Neuronal stem cell (in vitro differentiated cells): ENCODE results near the gene ARHGAP42.

Experiments
- DNase-seq: peaks from one replicate; pipeline ENCODE4 v3.0.0-alpha.2; 2013; ENCODE audit warnings: low spot score
- H2AFZ ChIP-seq: one replicate; pipeline ENCODE4 v1.6.1; 2013; ENCODE audit warnings: mild to moderate bottlenecking, low read length, inconsistent platforms
- H2AK5ac ChIP-seq: 2 replicates; pipeline ENCODE4 v1.6.1; 2013; ENCODE audit warnings: low read depth, mild to moderate bottlenecking, inconsistent platforms, low read length, moderate library complexity, mixed read lengths
- H2BK120ac ChIP-seq: 2 replicates; pipeline ENCODE4 v1.6.1; 2013; ENCODE audit warnings: low read depth, mild to moderate bottlenecking, inconsistent platforms, low read length, moderate library complexity, mixed read lengths
- H2BK12ac ChIP-seq: one replicate; pipeline ENCODE4 v1.6.1; 2013; ENCODE audit warnings: low read length, inconsistent platforms
- H2BK15ac ChIP-seq: 2 replicates; pipeline ENCODE4 v1.6.1; 2013; ENCODE audit warnings: mild to moderate bottlenecking, low read length, inconsistent platforms, mixed read lengths
- H2BK5ac ChIP-seq: one replicate; pipeline ENCODE4 v1.6.1; 2013; ENCODE audit warnings: inconsistent platforms, mild to moderate bottlenecking, low read length, moderate library complexity
- H3K14ac ChIP-seq: one replicate; pipeline ENCODE4 v1.6.1; 2013; ENCODE audit warnings: low read length, inconsistent platforms
- H3K18ac ChIP-seq: 2 replicates; pipeline ENCODE4 v1.6.1; 2013; ENCODE audit warnings: low read length, inconsistent platforms
- H3K23ac ChIP-seq: 2 replicates; pipeline ENCODE4 v1.6.1; 2013; ENCODE audit warnings: low read depth, mild to moderate bottlenecking, mixed read lengths, low read length, inconsistent platforms; ENCODE audit not compliant: poor library complexity
- H3K27ac ChIP-seq: replicated peaks from 3 replicates; pipeline ENCODE4 v1.5.1; 2013; ENCODE audit warnings: low read length, inconsistent platforms
- H3K27me3 ChIP-seq, 3 experiments: 2 replicates each; pipeline ENCODE4 v1.6.1; 2013; ENCODE audit warnings: low read length in 3 of 3, mild to moderate bottlenecking in 2 of 3, inconsistent platforms in 1 of 3, low read depth in 1 of 3, mixed read lengths in 1 of 3, moderate library complexity in 1 of 3; ENCODE audit not compliant: control insufficient read depth in 3 of 3, insufficient read depth in 3 of 3
- H3K36me3 ChIP-seq, 2 donors: replicated peaks in 1 of 2; 2 replicates each; pipeline ENCODE4 v1.6.1; 2013; ENCODE audit warnings: low read length in 2 of 2; ENCODE audit not compliant: control insufficient read depth in 2 of 2, insufficient read depth in 2 of 2
- H3K4ac ChIP-seq: 2 replicates; pipeline ENCODE4 v1.6.1; 2013; ENCODE audit warnings: inconsistent platforms, mild to moderate bottlenecking, low read length, moderate library complexity
- H3K4me1 ChIP-seq, 2 donors: 1 replicate in 1 of 2; 2 replicates in 1 of 2; pipeline ENCODE4 v1.6.1; 2013; ENCODE audit warnings: low read length in 2 of 2, low read depth in 1 of 2; ENCODE audit not compliant: control insufficient read depth in 2 of 2, insufficient read depth in 1 of 2
- H3K4me2 ChIP-seq: one replicate; pipeline ENCODE4 v1.6.1; 2013; ENCODE audit warnings: mild to moderate bottlenecking, low read length, inconsistent platforms; ENCODE audit not compliant: insufficient read depth, poor library complexity, severe bottlenecking
- H3K4me3 ChIP-seq, 2 donors: 2 replicates each; pipeline ENCODE4 v1.5.1; 2013; ENCODE audit warnings: low read length in 2 of 2, mild to moderate bottlenecking in 2 of 2, inconsistent platforms in 1 of 2, moderate library complexity in 1 of 2
- H3K79me1 ChIP-seq: one replicate; pipeline ENCODE4 v1.6.1; 2013; ENCODE audit warnings: low read depth, mild to moderate bottlenecking, inconsistent platforms, low read length, moderate library complexity
- H3K9ac ChIP-seq: one replicate; pipeline ENCODE4 v1.6.1; 2013; ENCODE audit warnings: mild to moderate bottlenecking, low read depth, low read length, inconsistent platforms; ENCODE audit not compliant: poor library complexity
- H3K9me3 ChIP-seq, 2 donors: replicated peaks in 1 of 2; 2 replicates each; pipeline versions ENCODE3 to v1.6.1; 2013; ENCODE audit warnings: low read length in 2 of 2, mild to moderate bottlenecking in 2 of 2, inconsistent platforms in 1 of 2, low read depth in 1 of 2, mixed read lengths in 1 of 2, moderate library complexity in 1 of 2; ENCODE audit not compliant: control insufficient read depth in 2 of 2, insufficient read depth in 1 of 2
- H4K8ac ChIP-seq: one replicate; pipeline ENCODE4 v1.6.1; 2013; ENCODE audit warnings: low read depth, mild to moderate bottlenecking, inconsistent platforms, low read length, moderate library complexity
- H4K91ac ChIP-seq: one replicate; pipeline ENCODE4 v1.6.1; 2013; ENCODE audit warnings: low read length, low read depth, mild to moderate bottlenecking, inconsistent platforms; ENCODE audit not compliant: poor library complexity
- WGBS, 2 donors: extraction: QIAGEN DNeasy Blood & Tissue Kit; methylation state at CpG; one replicate each; pipeline ENCODE4 v1.1.7; 2013; ENCODE audit warnings: missing lambda C conversion rate in 2 of 2, mixed read lengths in 1 of 2; ENCODE audit not compliant: insufficient read length in 2 of 2, insufficient replicate concordance in 1 of 2; ENCODE audit errors: extremely low coverage in 2 of 2; 5-methylcytosine and 5-hydroxymethylcytosine counted together

ARHGAP42 gene

DNA sequence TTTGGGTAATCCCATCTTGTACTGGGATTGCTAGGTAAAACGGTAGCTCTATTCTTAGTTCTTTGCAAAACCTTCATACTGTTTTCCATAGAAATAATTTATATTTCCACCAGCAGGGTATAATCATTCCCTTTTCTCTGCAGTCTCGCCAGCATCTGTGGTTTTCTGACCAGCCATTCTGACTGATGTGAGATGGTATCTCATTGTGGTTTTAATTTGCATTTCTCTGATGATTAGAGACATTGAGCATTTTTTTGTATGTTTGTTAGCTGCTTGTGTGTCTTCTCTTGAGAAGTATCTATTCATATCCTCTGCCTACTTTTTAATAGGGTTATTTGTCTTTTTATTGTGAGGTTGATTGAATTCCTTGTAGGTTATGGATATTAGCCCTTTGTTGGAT lies 221.7 kb downstream of the ARHGAP42 start:
- H3K27me3 ChIP-seq: no peaks in the 10 kb centered on the region
- H2BK15ac ChIP-seq: no peak overlapping the region
- DNase-seq: no peak
- H2AFZ ChIP-seq: no peak overlapping the region
- H2BK12ac ChIP-seq: no peak overlapping the region
- H2BK120ac ChIP-seq: no peak overlapping the region
- no CpG with 5 or more reads among the region's 2 CpGs for WGBS, 2 donors
- peaks cover 0 to 3% of the 10 kb centered on the region in 2 donors for H3K4me1 ChIP-seq
- no peak overlapping the region for H3K4me3 ChIP-seq
- no peaks in the 10 kb centered on the region for H3K36me3 ChIP-seq
- no peak overlapping the region for H3K9ac ChIP-seq
- no peak overlapping the region for H4K8ac ChIP-seq
- no peak overlapping the region for H2BK5ac ChIP-seq
- no peaks in the 10 kb centered on the region for H3K79me1 ChIP-seq
- H4K91ac ChIP-seq: no peak overlapping the region
- H3K23ac ChIP-seq: no peak overlapping the region
- no peak overlapping the region for H3K4me2 ChIP-seq
- no peak overlapping the region for H3K27ac ChIP-seq
- H3K14ac ChIP-seq: no peak overlapping the region
- H2AK5ac ChIP-seq: no peak overlapping the region
- no peaks in the 10 kb centered on the region for H3K9me3 ChIP-seq
- H3K18ac ChIP-seq: no peak overlapping the region
- no peak overlapping the region for H3K4ac ChIP-seq

DNA sequence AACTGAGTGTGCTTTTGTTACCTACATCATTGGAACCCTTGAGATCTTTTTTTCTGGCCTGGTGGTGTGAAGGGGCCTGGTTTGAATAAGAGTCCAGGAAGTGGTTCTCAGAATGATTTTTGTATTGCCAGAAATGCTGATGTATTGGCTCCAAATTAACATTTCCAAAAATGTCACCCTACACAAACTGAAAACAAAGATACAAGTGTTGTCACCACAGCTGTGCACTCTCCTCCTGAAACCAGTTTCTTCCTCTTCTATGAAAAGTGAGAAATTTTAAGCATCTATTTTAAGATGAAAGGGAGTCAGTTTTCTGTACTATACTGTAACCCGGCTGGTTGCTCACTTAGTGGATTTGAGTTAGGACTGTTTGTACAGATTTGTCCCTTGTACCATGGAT lies 223.7 kb downstream of the ARHGAP42 start:
- WGBS, 2 donors: no CpG with 5 or more reads among the region's 1 CpG
- Histone ChIP-seq H3K9me3 (no peaks in the 10 kb centered on the region), H4K8ac (no peak overlapping the region), H3K79me1 (no peaks in the 10 kb centered on the region), H2AK5ac (no peak overlapping the region), H3K9ac (no peak overlapping the region), H3K27me3 (no peaks in the 10 kb centered on the region), H3K4ac (no peak overlapping the region), H3K14ac (no peak overlapping the region), H2BK12ac (no peak overlapping the region), H4K91ac (no peak overlapping the region), H2BK120ac (no peak overlapping the region), H3K4me2 (no peak overlapping the region), H2AFZ (peak overlapping the region; percentile 21), H3K36me3 (no peaks in the 10 kb centered on the region), H3K23ac (no peak overlapping the region), H3K18ac (no peak overlapping the region), H3K4me3 (no peak overlapping the region), H3K4me1 (peaks cover 0 to 3% of the 10 kb centered on the region in 2 donors), H2BK15ac (no peak overlapping the region), H3K27ac (no peak overlapping the region), H2BK5ac (no peak overlapping the region)
- DNase-seq: no peak

DNA sequence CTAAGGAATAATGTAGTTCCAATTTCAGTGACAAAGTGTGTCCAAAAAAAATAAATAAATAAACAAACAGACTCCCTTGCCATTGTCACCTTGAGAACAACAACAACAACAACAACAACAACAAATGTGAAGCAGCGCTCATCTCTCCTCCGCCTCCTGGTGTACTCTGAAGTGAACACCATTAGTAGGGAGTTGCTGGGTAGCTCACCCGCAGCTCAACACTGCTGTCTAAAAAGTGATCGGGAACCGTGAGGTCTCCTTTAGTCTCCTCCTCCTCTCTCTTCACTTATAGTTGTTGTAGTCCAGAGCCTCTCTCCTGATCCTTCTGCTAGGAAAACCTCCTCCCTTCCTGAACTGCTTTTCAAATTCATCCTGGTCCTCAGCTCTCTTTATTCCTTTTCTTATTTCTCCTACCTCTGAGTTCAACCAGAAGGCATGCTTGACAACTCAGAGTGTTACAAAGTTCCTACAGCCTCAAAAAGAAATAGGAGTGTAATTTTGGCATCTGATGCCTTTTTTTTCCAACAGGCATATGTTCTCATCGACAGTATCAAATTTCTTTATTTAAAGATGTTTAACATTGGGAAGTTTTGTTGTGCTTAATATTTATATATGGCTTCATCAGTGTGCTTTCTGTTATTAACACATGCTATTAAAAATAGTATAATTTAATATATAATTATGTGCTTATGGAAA lies 227.5 kb downstream of the ARHGAP42 start:
- Histone ChIP-seq H3K9me3 (no peaks in the 10 kb centered on the region), H3K79me1 (no peaks in the 10 kb centered on the region), H3K4ac (no peak overlapping the region), H4K91ac (no peak overlapping the region), H2BK12ac (no peak overlapping the region), H2AK5ac (no peak overlapping the region), H4K8ac (no peak overlapping the region), H3K27me3 (no peaks in the 10 kb centered on the region), H3K4me3 (no peak overlapping the region), H3K23ac (no peak overlapping the region), H3K27ac (no peak overlapping the region), H2BK5ac (no peak overlapping the region), H3K18ac (no peak overlapping the region), H3K4me1 (peaks cover 3% of the 10 kb centered on the region in 2 donors), H3K14ac (no peak overlapping the region), H3K9ac (no peak overlapping the region), H3K4me2 (no peak overlapping the region), H3K36me3 (no peaks in the 10 kb centered on the region), H2BK15ac (no peak overlapping the region), H2AFZ (no peak overlapping the region), H2BK120ac (no peak overlapping the region)
- DNase-seq: no peak
- no CpG with 5 or more reads among the region's 6 CpGs for WGBS, 2 donors

DNA sequence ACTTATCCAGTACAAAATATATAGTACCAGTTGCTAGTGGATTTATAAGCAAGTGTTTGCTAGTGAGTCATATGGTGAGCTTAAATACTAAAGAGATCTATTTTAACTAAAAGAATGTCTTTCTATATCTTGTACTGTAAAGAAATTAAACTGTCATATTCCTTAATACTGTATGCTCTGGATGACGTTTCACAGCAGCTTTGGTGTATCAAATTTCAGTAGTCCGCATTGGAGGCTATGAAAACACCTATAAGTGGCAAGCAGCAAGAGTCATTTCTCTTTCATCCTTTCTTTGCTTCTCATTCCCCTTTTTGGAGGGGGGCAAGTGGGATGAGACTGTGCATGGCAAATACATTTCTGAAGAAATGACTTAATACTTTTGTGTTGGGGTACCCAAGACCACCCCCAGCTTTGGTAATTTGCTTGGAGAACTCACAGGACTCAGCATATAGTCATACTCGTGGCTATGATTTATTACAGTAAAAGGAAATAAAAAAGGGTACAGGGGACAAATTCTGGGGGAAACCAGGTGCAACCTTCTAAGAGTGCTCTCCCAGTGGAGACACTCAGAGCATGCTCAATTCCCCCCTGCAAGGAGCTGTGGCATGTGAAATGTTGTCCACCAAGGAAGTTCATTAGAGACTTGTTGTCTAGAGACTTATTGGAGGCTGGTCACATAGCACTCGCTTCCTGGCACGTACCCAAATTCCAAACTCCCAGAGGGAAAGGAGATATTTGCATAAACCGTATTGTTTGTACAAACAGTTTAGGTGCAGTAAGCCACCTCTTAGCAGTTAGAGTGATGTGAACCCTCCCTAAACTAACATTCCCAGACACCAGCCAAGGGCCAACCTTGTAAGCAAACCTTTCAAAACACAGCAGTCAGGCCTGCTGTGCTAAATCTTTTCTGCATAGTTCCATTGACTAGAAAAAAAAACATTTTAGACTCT lies 231.7 kb downstream of the ARHGAP42 start:
- Histone ChIP-seq H4K91ac (no peak overlapping the region), H2BK120ac (no peak overlapping the region), H2BK15ac (no peak overlapping the region), H3K9ac (no peak overlapping the region), H3K9me3 (no peaks in the 10 kb centered on the region), H3K4me3 (no peak overlapping the region), H3K14ac (no peak overlapping the region), H2AK5ac (no peak overlapping the region), H3K4me2 (no peak overlapping the region), H3K4ac (no peak overlapping the region), H2BK12ac (no peak overlapping the region), H2BK5ac (no peak overlapping the region), H4K8ac (no peak overlapping the region), H3K18ac (no peak overlapping the region), H2AFZ (no peak overlapping the region), H3K27ac (no peak overlapping the region), H3K23ac (no peak overlapping the region), H3K79me1 (no peaks in the 10 kb centered on the region), H3K36me3 (no peaks in the 10 kb centered on the region), H3K27me3 (no peaks in the 10 kb centered on the region), H3K4me1 (peaks cover 0 to 3% of the 10 kb centered on the region in 2 donors)
- DNase-seq: no peak
- no CpG with 5 or more reads among the region's 6 CpGs for WGBS, 2 donors
